ENCODE results near the gene OTOS.

- TF ChIP-seq TAF1 (conservative IDR thresholded peaks at IDR 0.05) (no peak), RAD21 (IDR thresholded peaks at IDR 0.05) (no peak), ATF3 (IDR thresholded peaks at IDR 0.05) (no peak), YY1 (IDR thresholded peaks at IDR 0.05) (no peak), EGR1 (IDR thresholded peaks at IDR 0.05; ENCODE audit: low read depth in 2 of 2) (no peak), GABPA (IDR thresholded peaks at IDR 0.05 in 1 of 2, conservative IDR thresholded peaks at IDR 0.05 in 1 of 2) (no peak), FOXA1 (IDR thresholded peaks at IDR 0.05) (no peak), MAX (IDR thresholded peaks at IDR 0.05) (no peak), JUND (IDR thresholded peaks at IDR 0.05) (no peak), SP1 (IDR thresholded peaks at IDR 0.05) (no peak)
- TF ChIP-seq, protein P1, sequence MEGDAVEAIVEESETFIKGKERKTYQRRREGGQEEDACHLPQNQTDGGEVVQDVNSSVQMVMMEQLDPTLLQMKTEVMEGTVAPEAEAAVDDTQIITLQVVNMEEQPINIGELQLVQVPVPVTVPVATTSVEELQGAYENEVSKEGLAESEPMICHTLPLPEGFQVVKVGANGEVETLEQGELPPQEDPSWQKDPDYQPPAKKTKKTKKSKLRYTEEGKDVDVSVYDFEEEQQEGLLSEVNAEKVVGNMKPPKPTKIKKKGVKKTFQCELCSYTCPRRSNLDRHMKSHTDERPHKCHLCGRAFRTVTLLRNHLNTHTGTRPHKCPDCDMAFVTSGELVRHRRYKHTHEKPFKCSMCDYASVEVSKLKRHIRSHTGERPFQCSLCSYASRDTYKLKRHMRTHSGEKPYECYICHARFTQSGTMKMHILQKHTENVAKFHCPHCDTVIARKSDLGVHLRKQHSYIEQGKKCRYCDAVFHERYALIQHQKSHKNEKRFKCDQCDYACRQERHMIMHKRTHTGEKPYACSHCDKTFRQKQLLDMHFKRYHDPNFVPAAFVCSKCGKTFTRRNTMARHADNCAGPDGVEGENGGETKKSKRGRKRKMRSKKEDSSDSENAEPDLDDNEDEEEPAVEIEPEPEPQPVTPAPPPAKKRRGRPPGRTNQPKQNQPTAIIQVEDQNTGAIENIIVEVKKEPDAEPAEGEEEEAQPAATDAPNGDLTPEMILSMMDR (IDR thresholded peaks at IDR 0.05; ENCODE audit: low read depth, low read length, missing input control): no peak
- TF ChIP-seq, protein P2, sequence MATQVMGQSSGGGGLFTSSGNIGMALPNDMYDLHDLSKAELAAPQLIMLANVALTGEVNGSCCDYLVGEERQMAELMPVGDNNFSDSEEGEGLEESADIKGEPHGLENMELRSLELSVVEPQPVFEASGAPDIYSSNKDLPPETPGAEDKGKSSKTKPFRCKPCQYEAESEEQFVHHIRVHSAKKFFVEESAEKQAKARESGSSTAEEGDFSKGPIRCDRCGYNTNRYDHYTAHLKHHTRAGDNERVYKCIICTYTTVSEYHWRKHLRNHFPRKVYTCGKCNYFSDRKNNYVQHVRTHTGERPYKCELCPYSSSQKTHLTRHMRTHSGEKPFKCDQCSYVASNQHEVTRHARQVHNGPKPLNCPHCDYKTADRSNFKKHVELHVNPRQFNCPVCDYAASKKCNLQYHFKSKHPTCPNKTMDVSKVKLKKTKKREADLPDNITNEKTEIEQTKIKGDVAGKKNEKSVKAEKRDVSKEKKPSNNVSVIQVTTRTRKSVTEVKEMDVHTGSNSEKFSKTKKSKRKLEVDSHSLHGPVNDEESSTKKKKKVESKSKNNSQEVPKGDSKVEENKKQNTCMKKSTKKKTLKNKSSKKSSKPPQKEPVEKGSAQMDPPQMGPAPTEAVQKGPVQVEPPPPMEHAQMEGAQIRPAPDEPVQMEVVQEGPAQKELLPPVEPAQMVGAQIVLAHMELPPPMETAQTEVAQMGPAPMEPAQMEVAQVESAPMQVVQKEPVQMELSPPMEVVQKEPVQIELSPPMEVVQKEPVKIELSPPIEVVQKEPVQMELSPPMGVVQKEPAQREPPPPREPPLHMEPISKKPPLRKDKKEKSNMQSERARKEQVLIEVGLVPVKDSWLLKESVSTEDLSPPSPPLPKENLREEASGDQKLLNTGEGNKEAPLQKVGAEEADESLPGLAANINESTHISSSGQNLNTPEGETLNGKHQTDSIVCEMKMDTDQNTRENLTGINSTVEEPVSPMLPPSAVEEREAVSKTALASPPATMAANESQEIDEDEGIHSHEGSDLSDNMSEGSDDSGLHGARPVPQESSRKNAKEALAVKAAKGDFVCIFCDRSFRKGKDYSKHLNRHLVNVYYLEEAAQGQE (IDR thresholded peaks at IDR 0.05): no peak
Observed at GRCh38 chr2:240182476-240182875, 42.0 kb upstream of the OTOS start.

Measured in liver (tissue), 3 donors.